Ectodermal cell (in vitro differentiated cells): ENCODE data around the gene CBLN2.
A peak's percentile ranks its signal among the peaks of the same experiment; 100 is the strongest.

Source experiments
- H3K27ac ChIP-seq: 2 replicates; pipeline ENCODE4 v1.7.0; 2013; ENCODE audit warnings: mild to moderate bottlenecking, low read depth, low read length; ENCODE audit not compliant: insufficient read depth, poor library complexity, severe bottlenecking
- H3K27me3 ChIP-seq: 2 replicates; pipeline ENCODE4 v1.7.0; 2013; ENCODE audit warnings: mild to moderate bottlenecking, low read length; ENCODE audit not compliant: insufficient read depth, control insufficient read depth, poor library complexity, severe bottlenecking
- H3K36me3 ChIP-seq: one replicate; pipeline ENCODE4 v1.7.0; 2013; ENCODE audit warnings: low read length; ENCODE audit not compliant: control insufficient read depth, insufficient read depth
- H3K4me1 ChIP-seq: one replicate; pipeline ENCODE4 v1.7.0; 2013; ENCODE audit warnings: low read length; ENCODE audit not compliant: control insufficient read depth, insufficient read depth
- H3K4me3 ChIP-seq: 2 replicates; pipeline ENCODE4 v1.7.0; 2013; ENCODE audit warnings: low read depth, low read length, control low read depth; ENCODE audit not compliant: insufficient read depth
- H3K9me3 ChIP-seq: 2 replicates; pipeline ENCODE4 v1.7.0; 2013; ENCODE audit warnings: mild to moderate bottlenecking, low read length, moderate library complexity; ENCODE audit not compliant: control insufficient read depth
- WGBS, 2 experiments: methylation state at CpG; one replicate each; pipeline ENCODE4 v1.1.7; 2013; ENCODE audit warnings: missing lambda C conversion rate in 2 of 2; 5-methylcytosine and 5-hydroxymethylcytosine counted together

Gene CBLN2

GRCh38 chr18:72542342-72542741 lies 1.8 kb downstream of the CBLN2 start:
- no peaks in the 10 kb centered on the region for H3K36me3 ChIP-seq
- H3K4me3 ChIP-seq: peak overlapping the region; percentile 6
- H3K27ac ChIP-seq: no peak overlapping the region
- WGBS, 2 experiments: 57% methylated on average over 34 of the region's 34 CpGs
- no peaks in the 10 kb centered on the region for H3K4me1 ChIP-seq
- peaks cover 5% of the 10 kb centered on the region for H3K9me3 ChIP-seq
- peaks cover 71% of the 10 kb centered on the region for H3K27me3 ChIP-seq

GRCh38 chr18:72541871-72542332 lies 2.2 kb downstream of the CBLN2 start:
- Histone ChIP-seq H3K4me3 (no peak overlapping the region), H3K36me3 (no peaks in the 10 kb centered on the region), H3K4me1 (no peaks in the 10 kb centered on the region), H3K27me3 (peaks cover 71% of the 10 kb centered on the region), H3K9me3 (peaks cover 5% of the 10 kb centered on the region), H3K27ac (no peak overlapping the region)
- WGBS, 2 experiments: 52 to 54% methylated on average over 59 of the region's 59 CpGs

GRCh38 chr18:72539901-72540300 lies 4.2 kb downstream of the CBLN2 start:
- H3K27ac ChIP-seq: no peak overlapping the region
- H3K9me3 ChIP-seq: peaks cover 5% of the 10 kb centered on the region
- no peaks in the 10 kb centered on the region for H3K36me3 ChIP-seq
- WGBS, 2 experiments: 63 to 67% methylated on average over 5 of the region's 5 CpGs
- peaks cover 61% of the 10 kb centered on the region for H3K27me3 ChIP-seq
- no peaks in the 10 kb centered on the region for H3K4me1 ChIP-seq
- no peak overlapping the region for H3K4me3 ChIP-seq

GRCh38 chr18:72530622-72531021 lies 13.5 kb downstream of the CBLN2 start:
- Histone ChIP-seq H3K27me3 (peaks cover 3% of the 10 kb centered on the region), H3K9me3 (peaks cover 5% of the 10 kb centered on the region)
- 60 to 71% methylated on average over 1 of the region's 1 CpG for WGBS, 2 experiments

GRCh38 chr18:72504866-72505265 lies 39.3 kb downstream of the CBLN2 start:
- 81 to 84% methylated on average over 5 of the region's 5 CpGs for WGBS, 2 experiments
- H3K9me3 ChIP-seq: no peaks in the 10 kb centered on the region
- no peak overlapping the region for H3K27ac ChIP-seq
- H3K4me1 ChIP-seq: no peaks in the 10 kb centered on the region
- no peak overlapping the region for H3K4me3 ChIP-seq
- no peaks in the 10 kb centered on the region for H3K27me3 ChIP-seq
- H3K36me3 ChIP-seq: no peaks in the 10 kb centered on the region

More at GRCh38 chr18:72530622-72531021, 13.5 kb downstream of the CBLN2 start:
- no peaks in the 10 kb centered on the region for H3K36me3 ChIP-seq
- no peak overlapping the region for H3K27ac ChIP-seq
- no peaks in the 10 kb centered on the region for H3K4me1 ChIP-seq
- H3K4me3 ChIP-seq: no peak overlapping the region

GRCh38 chr18:72502671-72503431 lies 41.3 kb downstream of the CBLN2 start:
- H3K4me3 ChIP-seq: no peak overlapping the region
- WGBS, 2 experiments: 80 to 83% methylated on average over 19 of the region's 19 CpGs
- no peak overlapping the region for H3K27ac ChIP-seq
- no peaks in the 10 kb centered on the region for H3K4me1 ChIP-seq
- H3K9me3 ChIP-seq: no peaks in the 10 kb centered on the region
- H3K36me3 ChIP-seq: no peaks in the 10 kb centered on the region
- no peaks in the 10 kb centered on the region for H3K27me3 ChIP-seq

GRCh38 chr18:72492497-72492896 lies 51.6 kb downstream of the CBLN2 start:
- Histone ChIP-seq H3K27ac (no peak overlapping the region), H3K4me1 (no peaks in the 10 kb centered on the region), H3K4me3 (no peak overlapping the region), H3K9me3 (peaks cover 8% of the 10 kb centered on the region), H3K27me3 (no peaks in the 10 kb centered on the region), H3K36me3 (no peaks in the 10 kb centered on the region)
- WGBS, 2 experiments: 100% methylated on average over 2 of the region's 3 CpGs; no CpG with 5 or more reads in 1 of the 2 experiments
